GOT3 (cell line): ENCODE data around the gene CFAP251.
"Not testable (repeated sequence)": the region's sequence is repeated elsewhere in the genome, so short reads cannot be mapped to it uniquely, and the experiment has no call there.

ENCODE experiments used
- DNase-seq: peaks from one replicate; lab custom pipeline; 2025; ENCODE audit warnings: mixed read lengths; lab: John Stamatoyannopoulos, UW

CFAP251 gene

GRCh38 chr12:121980191-121980891 is 61.9 kb downstream of the CFAP251 start:
- DNase-seq: no peak

GRCh38 chr12:121980892-121981272 is 62.5 kb downstream of the CFAP251 start:
- DNase-seq: no peak

- no peak for DNase-seq
Measured at GRCh38 chr12:121981456-121981855, 63.1 kb downstream of the CFAP251 start.

- DNase-seq: no peak
Measured at GRCh38 chr12:121982950-121983349, 64.6 kb downstream of the CFAP251 start.

GRCh38 chr12:121983536-121984210 is 65.3 kb downstream of the CFAP251 start:
- DNase-seq: no peak

- no peak for DNase-seq
Measured at GRCh38 chr12:121986489-121987245, 68.3 kb downstream of the CFAP251 start.

GRCh38 chr12:121988519-121988918 is 70.1 kb downstream of the CFAP251 start:
- DNase-seq: not testable (repeated sequence)

- no peak for DNase-seq
Measured at GRCh38 chr12:121989276-121990113, 71.1 kb downstream of the CFAP251 start.

GRCh38 chr12:121990114-121990647 is 71.8 kb downstream of the CFAP251 start:
- DNase-seq: no peak

- no peak for DNase-seq
Measured at GRCh38 chr12:121990692-121991603, 72.6 kb downstream of the CFAP251 start.

GRCh38 chr12:121992059-121992879 is 73.9 kb downstream of the CFAP251 start:
- DNase-seq: no peak

- no peak for DNase-seq
Measured at GRCh38 chr12:121996050-121996944, 77.9 kb downstream of the CFAP251 start.

- DNase-seq: no peak
Measured at GRCh38 chr12:121996945-121997612, 78.7 kb downstream of the CFAP251 start.

GRCh38 chr12:122001466-122002209 is 83.2 kb downstream of the CFAP251 start:
- no peak for DNase-seq

- no peak for DNase-seq
Measured at GRCh38 chr12:122003651-122004611, 85.5 kb downstream of the CFAP251 start.

- DNase-seq: no peak
Measured at GRCh38 chr12:122004633-122005071, 86.3 kb downstream of the CFAP251 start.
